ENCODE results near the gene SEMA3G.

The SEMA3G gene

GRCh38 chr3:52384019-52384761, 60.7 kb downstream of the SEMA3G start:
- H3K4me3 ChIP-seq (ENCODE audit: low read length): no peak overlapping the region
- no peak for DNase-seq (ENCODE audit: low read depth)
- TF ChIP-seq CTCF (IDR thresholded peaks at IDR 0.05; ENCODE audit: insufficient read depth, low read depth, low read length, missing control alignments): no peak

GRCh38 chr3:52383446-52383845, 61.5 kb downstream of the SEMA3G start:
- DNase-seq (ENCODE audit: low read depth): no peak
- TF ChIP-seq CTCF (IDR thresholded peaks at IDR 0.05; ENCODE audit: insufficient read depth, low read depth, low read length, missing control alignments): no peak

More at GRCh38 chr3:52383446-52383845, 61.5 kb downstream of the SEMA3G start:
- H3K4me3 ChIP-seq (ENCODE audit: low read length): no peak overlapping the region
